Breast epithelium (tissue), 4 donors: ENCODE results near the gene PRKG1. TPM values are rescaled to one million over a fixed set of nuclear protein-coding genes. Genes with fewer than 3 reads are reported as not detected.

Source experiments
- DNase-seq, 2 donors: peaks; one replicate each; pipeline ENCODE4 v3.0.0-alpha.2; 2019; ENCODE audit warnings: low spot score in 2 of 2
- H3K27ac ChIP-seq, 2 donors: fragments of 200-600 bp; sonication (generic) in 1 of 2; one replicate each; pipeline ENCODE4 v1.5.1; 2016 to 2019; ENCODE audit warnings: mild to moderate bottlenecking in 1 of 2
- H3K27me3 ChIP-seq, 2 donors: fragments of 200-600 bp; sonication (generic) in 1 of 2; one replicate each; pipeline versions ENCODE4 v1.5.1 to v1.6.0; 2017 to 2019; ENCODE audit warnings: control low read depth in 1 of 2, mild to moderate bottlenecking in 1 of 2
- H3K36me3 ChIP-seq: fragments of 200-600 bp; one replicate; pipeline ENCODE4 v1.5.1; 2019
- H3K4me1 ChIP-seq, 2 donors: fragments of 200-600 bp; sonication (generic); one replicate each; pipeline ENCODE4 v1.5.1; 2016 to 2019; ENCODE audit warnings: control low read depth in 1 of 2
- H3K4me3 ChIP-seq, 3 donors: fragments of 200-600 bp; sonication (generic); 1 replicate in 2 of 3; 2 replicates in 1 of 3; pipeline ENCODE4 v1.5.1; 2016 to 2019; ENCODE audit warnings: mild to moderate bottlenecking in 3 of 3, moderate library complexity in 2 of 3
- H3K9me3 ChIP-seq, 2 donors: fragments of 200-600 bp; sonication (generic) in 1 of 2; one replicate each; pipeline ENCODE4 v1.5.1; 2016 to 2019; ENCODE audit warnings: control low read depth in 1 of 2
- CTCF ChIP-seq, 3 donors: fragments of 450-650 bp; IDR thresholded peaks; one replicate each; pipeline ENCODE4 v1.5.1; 2016 to 2017; ENCODE audit warnings: antibody characterized with exemption in 3 of 3, mild to moderate bottlenecking in 3 of 3, moderate library complexity in 3 of 3
- POLR2A ChIP-seq: fragments of 450-650 bp; IDR thresholded peaks from one replicate; pipeline ENCODE4 v1.6.1; 2016; ENCODE audit warnings: antibody characterized with exemption, mild to moderate bottlenecking, moderate library complexity
- POLR2AphosphoS5 ChIP-seq, 3 donors: sonication (generic); formaldehyde crosslinking; IDR thresholded peaks; one replicate each; pipeline ENCODE4 v1.6.1; 2017; ENCODE audit warnings: antibody characterized with exemption in 3 of 3
- intact Hi-C: fragments of 100-400 bp; cut with DNase I; formaldehyde crosslinking; loops from one replicate; pipeline ENCODE4 v1.15.1; 2023; ENCODE audit warnings: low total_unique reads
- total RNA-seq, 3 donors: library from RNA; depleted of rRNA; stranded (reverse); fragments of >200 nt; gene quantifications; one replicate each; pipeline ENCODE4 v1.1.0, GENCODE V29; 2016

PRKG1 gene
- total RNA-seq, 3 donors from 2014 or later: 10.9 to 36.9 (median 19.7) TPM

- no peak for DNase-seq
- Histone ChIP-seq H3K27me3 (no peaks in the 10 kb centered on the region), H3K36me3 (no peaks in the 10 kb centered on the region), H3K27ac (no peak overlapping the region), H3K9me3 (no peaks in the 10 kb centered on the region), H3K4me3 (no peak overlapping the region), H3K4me1 (peaks cover 0 to 4% of the 10 kb centered on the region in 2 donors)
- intact Hi-C loops: no loop called here
- TF ChIP-seq CTCF (IDR thresholded peaks at IDR 0.05): no peak
Observed at GRCh38 chr10:51183783-51184182, 109.5 kb downstream of the PRKG1 start.

GRCh38 chr10:51186361-51186760 lies 112.1 kb downstream of the PRKG1 start:
- Histone ChIP-seq H3K27me3 (no peaks in the 10 kb centered on the region), H3K4me1 (peaks cover 0 to 4% of the 10 kb centered on the region in 2 donors), H3K36me3 (no peaks in the 10 kb centered on the region), H3K27ac (no peak overlapping the region), H3K9me3 (no peaks in the 10 kb centered on the region), H3K4me3 (no peak overlapping the region)
- intact Hi-C loops: no loop called here
- TF ChIP-seq CTCF (IDR thresholded peaks at IDR 0.05) (no peak), POLR2AphosphoS5 (IDR thresholded peaks at IDR 0.05) (no peak), POLR2A (no peak)
- no peak for DNase-seq

- Histone ChIP-seq H3K9me3 (no peaks in the 10 kb centered on the region), H3K27me3 (no peaks in the 10 kb centered on the region), H3K27ac (peak overlapping the region in 1 of 2 donors; percentile 43), H3K36me3 (no peaks in the 10 kb centered on the region), H3K4me1 (peaks cover 0 to 4% of the 10 kb centered on the region in 2 donors), H3K4me3 (no peak overlapping the region)
- DNase-seq: no peak
- intact Hi-C loops: no loop called here
- TF ChIP-seq CTCF (IDR thresholded peaks at IDR 0.05) (no peak), POLR2A (no peak), POLR2AphosphoS5 (IDR thresholded peaks at IDR 0.05) (no peak)
Observed at GRCh38 chr10:51188008-51188407, 113.7 kb downstream of the PRKG1 start.

GRCh38 chr10:51188866-51189265 lies 114.6 kb downstream of the PRKG1 start:
- Histone ChIP-seq H3K27ac (no peak overlapping the region), H3K27me3 (no peaks in the 10 kb centered on the region), H3K36me3 (no peaks in the 10 kb centered on the region), H3K4me1 (peaks cover 0 to 4% of the 10 kb centered on the region in 2 donors), H3K9me3 (no peaks in the 10 kb centered on the region), H3K4me3 (no peak overlapping the region)
- DNase-seq: no peak
- intact Hi-C loops: no loop called here
- TF ChIP-seq CTCF (IDR thresholded peaks at IDR 0.05) (no peak), POLR2A (no peak), POLR2AphosphoS5 (IDR thresholded peaks at IDR 0.05) (no peak)

- no peaks in the 10 kb centered on the region for H3K9me3 ChIP-seq
- no peaks in the 10 kb centered on the region for H3K4me1 ChIP-seq
- no peaks in the 10 kb centered on the region for H3K36me3 ChIP-seq
- H3K27ac ChIP-seq: no peak overlapping the region
- intact Hi-C loops: no loop called here
- H3K27me3 ChIP-seq: no peaks in the 10 kb centered on the region
- H3K4me3 ChIP-seq: no peak overlapping the region
- no peak for DNase-seq
- TF ChIP-seq POLR2A (no peak), CTCF (IDR thresholded peaks at IDR 0.05) (no peak), POLR2AphosphoS5 (IDR thresholded peaks at IDR 0.05) (no peak)
Observed at GRCh38 chr10:51196508-51197175, 122.4 kb downstream of the PRKG1 start.
